NCI-H2227 (cell line): ENCODE measurements around the gene NSRP1.
"Not testable (repeated sequence)": the region's sequence is repeated elsewhere in the genome, so short reads cannot be mapped to it uniquely, and the experiment has no call there.

ENCODE experiments used
- DNase-seq: peaks from one replicate; lab custom pipeline; 2025; ENCODE audit not compliant: unreplicated experiment; lab: John Stamatoyannopoulos, UW

Gene NSRP1, protein sequence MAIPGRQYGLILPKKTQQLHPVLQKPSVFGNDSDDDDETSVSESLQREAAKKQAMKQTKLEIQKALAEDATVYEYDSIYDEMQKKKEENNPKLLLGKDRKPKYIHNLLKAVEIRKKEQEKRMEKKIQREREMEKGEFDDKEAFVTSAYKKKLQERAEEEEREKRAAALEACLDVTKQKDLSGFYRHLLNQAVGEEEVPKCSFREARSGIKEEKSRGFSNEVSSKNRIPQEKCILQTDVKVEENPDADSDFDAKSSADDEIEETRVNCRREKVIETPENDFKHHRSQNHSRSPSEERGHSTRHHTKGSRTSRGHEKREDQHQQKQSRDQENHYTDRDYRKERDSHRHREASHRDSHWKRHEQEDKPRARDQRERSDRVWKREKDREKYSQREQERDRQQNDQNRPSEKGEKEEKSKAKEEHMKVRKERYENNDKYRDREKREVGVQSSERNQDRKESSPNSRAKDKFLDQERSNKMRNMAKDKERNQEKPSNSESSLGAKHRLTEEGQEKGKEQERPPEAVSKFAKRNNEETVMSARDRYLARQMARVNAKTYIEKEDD

DNA sequence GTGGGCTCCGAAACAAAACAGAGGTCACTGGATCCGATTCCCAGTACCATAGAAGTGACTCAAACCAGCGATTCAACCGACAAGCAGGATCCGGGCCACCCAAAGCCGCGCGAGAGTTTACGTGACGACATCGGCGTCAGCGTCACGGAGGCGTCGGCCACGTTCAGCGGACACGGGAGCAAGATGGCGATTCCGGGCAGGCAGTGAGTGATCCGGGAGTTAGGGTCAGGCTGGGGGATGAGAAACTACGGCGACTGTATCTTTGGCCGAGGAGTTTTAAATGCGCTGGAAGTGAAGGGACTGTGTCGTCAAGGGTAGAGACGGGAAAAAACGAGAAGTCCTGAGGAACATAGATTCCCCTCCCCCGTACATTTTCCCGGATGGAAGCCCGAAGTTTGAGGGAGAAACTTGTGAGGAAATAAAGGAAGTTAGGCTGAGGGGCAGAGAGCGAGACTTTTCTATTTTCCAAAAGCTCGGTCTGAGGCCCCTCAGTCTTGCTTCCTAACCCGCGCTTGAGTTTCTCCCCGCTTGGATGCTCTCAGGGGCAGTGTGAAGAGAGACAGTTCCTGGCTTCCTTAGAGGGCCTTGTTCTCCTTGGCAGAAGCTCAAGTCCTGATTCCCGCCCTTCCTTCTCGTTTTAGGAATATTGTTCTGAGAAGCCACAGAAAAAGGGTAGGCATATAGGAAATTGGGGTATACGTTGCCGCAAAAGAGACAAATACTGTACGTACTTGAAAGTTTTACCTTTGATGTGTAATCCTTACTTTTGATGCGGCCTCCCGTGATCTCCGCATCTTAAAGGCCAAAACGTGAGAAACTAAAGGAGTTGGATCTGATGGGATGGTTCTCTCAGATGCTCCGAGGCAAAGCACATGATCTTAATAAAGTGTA, at the start of gene NSRP1:
TSS of gene NSRP1 (plus strand) at position 156 of the 891 bp plus-strand sequence. CDS start at position 184, 28 bp downstream.
- DNase-seq: peak; percentile 92

DNA sequence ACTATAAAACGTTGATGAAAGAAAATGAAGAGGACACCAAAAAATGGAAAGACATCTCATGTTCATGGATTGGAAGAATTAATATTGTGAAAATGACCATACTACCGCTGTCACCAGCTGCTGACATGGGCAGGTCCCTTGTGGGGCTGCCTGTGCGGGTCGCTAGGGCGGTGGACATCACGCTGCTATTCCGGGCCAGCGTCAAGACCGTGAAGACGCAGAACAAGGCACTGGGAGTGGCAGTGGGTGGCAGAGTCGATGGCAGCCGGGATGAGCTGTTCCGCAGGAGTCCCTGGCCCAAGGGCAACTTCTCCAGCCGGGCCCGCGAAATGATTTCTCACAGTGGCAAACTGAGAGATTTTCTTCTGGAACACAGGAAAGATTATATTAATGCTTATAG, 48.2 kb upstream of the NSRP1 start:
- DNase-seq: no peak

DNA sequence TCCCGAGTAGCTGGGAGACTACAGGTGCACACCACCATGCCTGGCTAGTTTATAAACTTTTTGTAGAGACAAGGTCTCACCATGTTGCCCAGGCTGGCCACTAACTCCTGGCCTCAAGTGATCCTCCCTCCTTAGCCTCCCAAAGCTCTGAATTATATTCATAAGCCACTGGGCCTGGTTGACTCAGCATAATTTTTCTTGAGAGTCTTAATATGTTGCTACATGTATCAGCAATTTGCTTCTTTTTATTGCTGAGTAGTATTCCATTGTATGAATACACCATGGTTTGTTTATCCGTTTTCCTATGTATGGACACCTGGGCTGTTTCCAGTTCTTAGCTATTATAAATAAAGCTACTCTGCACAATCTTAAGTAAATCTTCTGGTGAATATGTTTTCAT, 42.4 kb upstream of the NSRP1 start:
- DNase-seq: no peak

DNA sequence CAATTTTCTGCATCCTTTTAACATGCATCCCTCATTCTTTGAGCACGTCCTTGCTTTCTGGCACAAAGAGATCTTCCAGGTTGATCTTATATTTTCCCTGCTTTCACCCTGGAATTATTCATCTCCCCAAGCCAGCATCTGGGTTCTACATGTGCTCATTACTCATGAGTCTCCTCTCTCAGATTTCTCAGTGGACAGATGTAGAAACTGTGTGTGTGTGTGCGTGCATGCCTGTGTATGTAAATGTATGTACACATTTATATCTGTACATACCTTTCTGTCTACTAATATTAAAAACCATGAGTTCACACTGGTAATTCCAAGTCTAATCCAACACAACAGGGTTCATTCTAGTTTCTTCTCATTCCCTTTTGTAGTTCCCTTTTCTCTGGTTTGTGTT, 41.9 kb upstream of the NSRP1 start:
- DNase-seq: no peak

DNA sequence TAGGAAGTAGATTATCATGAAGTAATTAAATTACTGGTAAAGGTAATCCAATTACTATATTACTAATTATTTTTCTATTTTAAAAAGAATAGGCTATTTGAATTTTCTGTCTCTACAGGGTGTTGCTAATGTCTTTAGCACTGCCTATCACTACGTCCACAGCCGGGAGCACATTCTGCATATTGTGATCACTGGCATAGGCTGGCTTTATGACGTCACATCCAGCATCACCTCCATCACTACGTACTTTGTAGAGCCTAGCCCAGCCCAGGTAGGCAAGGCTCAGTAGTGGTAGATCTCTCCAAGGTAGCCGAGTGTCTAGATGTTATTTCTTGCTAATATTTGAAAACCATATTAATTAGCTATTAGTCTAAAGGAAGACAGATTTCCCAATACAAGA, 33.8 kb upstream of the NSRP1 start:
- DNase-seq: no peak

DNA sequence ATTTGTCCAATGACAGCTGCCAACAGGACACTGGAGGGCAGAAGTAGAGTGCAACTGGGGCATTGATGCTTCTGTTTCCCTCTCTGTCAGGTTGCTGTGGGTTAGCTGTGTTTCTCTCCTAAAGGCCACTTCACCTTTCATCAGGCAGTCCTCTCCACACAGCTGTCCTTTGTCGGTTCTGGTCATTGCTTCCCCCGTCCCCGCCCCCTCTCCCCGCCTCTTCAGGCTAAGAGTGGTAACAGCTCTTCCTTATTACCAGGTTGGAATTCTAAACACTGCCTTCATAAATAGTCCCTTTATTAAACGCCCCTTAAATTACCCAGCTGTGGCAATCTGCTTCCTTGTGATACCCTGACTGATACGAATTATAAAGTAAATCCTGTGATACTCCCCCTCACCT, 31.8 kb upstream of the NSRP1 start:
- DNase-seq: peak; percentile 61

DNA sequence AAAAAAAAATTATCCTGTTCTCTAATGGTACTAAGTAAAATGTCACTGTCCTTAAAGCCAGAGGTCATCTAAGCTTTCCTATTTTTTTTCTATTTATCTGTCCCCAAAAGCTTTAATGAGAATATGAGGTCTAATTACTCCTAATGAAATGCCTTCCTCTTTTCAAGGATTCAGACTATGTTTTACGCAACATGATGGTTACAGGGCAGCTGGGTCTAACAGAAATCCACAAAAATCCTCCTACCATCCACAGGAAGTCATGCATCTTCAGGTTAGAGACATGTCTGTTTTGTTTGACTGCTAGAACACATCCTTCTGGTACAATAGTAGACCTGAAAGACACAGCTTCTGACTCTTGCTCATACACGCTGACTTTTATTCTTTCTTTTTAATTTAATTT, 29.7 kb upstream of the NSRP1 start:
- DNase-seq: no peak

DNA sequence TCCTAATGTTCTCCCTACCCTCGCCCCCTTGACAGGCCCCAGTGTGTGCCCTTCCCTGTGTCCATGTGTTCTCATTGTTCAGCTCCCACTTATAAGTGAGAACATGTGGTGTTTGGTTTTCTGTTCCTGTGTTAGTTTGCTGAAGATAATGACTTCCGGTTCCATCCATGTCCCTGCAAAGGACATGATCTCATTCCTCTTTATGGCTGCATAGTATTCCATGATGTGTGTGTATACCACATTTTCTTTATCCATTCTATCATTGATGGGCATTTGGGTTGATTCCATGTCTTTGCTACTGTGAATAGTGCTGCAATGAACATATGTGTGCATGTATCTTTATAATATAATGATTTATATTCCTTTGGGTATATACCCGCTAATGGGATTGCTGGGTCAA, 29.2 kb upstream of the NSRP1 start:
- not testable (repeated sequence) for DNase-seq

DNA sequence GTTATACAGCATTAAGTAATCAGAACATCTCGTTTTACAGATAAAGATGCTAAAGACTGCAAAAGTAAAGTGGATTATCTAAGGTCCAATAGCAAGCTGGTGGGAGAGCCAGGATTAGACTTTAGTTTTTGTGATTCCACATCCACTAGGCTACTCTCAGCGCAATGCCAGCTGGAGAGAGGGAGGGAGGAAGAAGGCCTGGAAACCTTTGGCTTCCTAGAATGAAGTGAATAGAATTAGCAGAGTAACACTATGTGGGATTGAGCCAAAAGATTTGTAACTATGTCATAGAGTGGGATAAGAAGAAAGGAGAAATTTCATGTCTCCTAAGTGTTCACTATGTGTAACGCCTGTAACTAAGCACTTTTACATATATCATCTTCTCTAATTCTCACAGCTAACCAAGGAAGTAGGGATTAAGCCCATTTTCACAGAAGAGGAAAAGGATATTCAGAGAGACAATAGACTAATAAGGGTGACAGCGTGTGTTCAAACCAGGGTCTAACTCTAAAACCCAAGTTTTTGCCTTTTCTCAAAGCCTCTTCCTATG, 25.4 kb upstream of the NSRP1 start:
- DNase-seq: no peak

DNA sequence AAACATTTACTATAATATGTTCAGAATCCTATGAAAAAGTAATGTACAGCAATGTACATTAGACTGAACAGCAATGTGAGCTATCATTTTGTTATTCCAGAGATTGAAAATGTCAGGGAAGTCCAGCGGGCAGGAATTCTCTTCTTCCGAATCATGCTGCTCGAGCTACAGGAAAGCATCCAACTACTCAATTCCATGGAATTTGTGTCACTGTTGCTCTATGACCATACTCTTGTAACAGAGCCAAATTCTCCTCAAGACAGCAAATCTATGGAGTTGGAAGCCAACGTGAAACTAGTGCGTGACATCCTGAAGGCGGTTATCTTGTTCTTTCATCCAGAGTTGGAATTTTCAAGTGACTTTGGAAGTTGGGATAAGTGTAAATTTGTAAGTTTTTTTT, 24.8 kb upstream of the NSRP1 start:
- no peak for DNase-seq

DNA sequence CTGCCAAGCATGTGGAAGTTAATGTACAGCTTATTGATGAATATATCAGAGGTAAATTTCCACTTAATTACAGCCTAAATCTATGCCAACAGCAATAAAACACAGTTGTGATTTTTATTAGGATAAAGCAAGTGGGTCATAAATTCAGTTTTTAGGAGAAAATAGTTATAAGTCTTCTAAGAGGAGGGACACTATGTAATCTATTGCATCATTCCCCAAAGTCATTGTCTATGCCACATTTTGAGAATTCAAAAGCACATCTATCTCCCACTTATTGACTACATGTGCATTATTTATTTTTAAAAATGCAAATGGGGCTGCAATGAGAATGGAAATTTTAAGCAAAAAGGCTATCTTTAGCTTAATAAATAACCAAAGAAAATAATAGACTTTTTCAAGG, 23.7 kb upstream of the NSRP1 start:
- no peak for DNase-seq

DNA sequence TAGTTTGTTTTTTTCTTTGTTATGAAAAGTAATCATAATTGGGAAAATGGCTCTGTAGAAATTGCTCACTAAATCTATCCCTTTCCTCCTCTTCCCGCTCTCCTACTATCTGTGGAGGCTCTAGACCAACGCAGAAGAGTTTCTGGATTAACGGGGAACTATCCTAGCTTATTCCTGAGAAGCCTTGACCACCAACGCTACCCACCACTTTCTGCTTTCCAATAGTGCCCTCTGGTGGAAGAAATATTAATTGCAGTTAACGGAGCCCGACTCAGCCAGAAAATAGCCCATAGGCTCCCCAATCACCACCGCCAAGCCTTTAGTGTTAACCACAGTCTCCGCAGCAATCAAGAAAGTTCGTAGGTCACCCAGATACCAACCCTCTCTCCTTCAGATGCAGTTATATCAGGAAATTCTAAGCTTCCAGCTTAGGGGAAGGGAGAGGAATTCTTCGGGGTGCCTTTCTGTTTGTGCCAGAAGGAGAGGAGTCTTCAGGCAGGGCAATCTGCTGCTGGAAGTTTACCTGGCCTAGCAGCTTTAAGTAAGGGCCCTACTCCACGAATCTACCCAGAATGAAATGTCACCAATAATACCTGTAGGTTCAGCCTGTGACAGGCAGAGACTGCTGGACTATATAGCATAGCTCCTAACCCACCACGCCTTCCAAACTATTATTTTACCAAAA, 23.0 kb upstream of the NSRP1 start:
- DNase-seq: peak; percentile 71

DNA sequence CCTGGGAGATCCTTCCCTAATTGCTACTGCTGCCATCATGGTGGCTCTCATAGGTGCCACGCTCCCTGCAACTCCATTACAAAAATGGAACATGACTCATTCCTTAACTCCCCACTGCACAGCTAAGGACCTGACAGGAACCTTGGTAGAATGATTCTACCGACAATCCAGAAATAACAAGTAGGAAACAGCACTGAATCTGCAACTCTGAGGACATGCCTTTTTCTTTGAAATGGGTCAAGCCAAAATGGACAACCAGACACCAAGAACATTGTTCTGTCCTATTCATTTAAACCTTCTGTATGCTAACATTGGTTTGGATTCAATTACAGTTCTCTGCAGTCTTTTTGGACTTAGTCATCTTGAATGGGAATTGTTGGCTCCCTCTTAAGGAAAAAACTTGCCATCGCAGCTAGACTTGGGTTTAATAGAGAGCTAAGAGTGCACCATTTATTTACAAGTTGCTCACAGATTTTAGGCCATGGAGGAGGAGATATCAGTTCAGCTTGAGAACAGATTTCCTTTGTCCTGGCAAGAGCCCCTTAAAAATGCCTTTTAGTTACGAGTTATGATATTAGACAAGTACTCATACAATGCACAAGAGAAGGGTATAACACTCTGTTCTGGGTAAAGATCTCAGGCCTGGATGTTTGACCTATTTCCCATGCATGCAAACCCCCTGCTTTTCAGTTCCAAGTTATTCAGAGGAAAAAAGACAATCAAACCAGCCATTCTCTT, 20.9 kb upstream of the NSRP1 start:
- DNase-seq: peak; percentile 25

DNA sequence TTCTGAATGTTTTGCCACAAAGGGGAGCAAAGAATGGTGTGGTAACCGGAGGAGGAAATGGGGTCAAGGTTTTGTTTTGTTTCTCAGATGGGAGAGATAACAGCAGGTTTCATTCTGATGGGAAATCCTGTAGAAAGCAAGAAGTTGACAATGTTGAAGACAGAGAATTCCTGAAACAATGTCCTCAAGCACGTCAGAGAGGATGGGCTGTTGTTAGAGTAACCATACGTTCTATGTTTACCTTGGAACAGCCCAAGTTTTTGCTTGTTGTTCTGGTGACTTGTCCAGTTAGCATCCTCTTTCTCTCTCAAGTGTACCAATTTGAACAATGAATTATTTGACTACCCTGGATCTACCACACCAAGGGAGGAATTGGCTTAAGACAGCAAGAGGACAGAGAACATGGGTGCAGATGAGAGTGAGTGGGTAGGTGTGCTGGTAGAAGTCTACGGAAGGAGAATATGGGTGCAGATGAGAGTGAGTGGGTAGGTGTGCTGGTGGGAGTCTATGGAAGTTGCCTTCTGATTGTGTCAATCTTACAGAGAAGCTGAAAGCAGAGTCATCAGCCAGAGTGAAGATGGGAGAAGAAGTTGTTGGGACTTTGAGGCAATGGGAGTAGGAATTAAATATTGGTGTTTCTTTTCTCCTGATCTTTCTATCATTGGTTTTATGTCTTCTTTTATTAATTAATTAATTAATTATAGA, 14.8 kb upstream of the NSRP1 start:
- DNase-seq: no peak

DNA sequence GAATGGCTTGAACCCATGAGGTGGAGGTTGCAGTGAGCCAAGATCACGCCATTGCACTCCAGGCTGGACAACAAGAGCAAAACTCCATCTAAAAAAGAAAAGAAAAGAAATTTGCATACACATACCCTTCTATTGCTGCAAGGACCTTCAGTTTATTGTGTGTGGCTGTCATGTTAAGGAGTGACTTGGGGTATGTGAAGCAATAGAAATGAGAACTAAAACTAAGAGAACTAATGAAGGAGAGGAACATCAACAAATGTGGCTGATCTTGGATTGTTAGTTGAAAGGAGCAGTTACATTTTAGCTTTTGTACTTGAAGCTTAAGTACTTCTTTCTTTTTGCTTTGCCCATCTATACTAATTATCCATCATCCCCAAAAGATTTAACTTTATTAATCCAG, 12.7 kb upstream of the NSRP1 start:
- DNase-seq: no peak

DNA sequence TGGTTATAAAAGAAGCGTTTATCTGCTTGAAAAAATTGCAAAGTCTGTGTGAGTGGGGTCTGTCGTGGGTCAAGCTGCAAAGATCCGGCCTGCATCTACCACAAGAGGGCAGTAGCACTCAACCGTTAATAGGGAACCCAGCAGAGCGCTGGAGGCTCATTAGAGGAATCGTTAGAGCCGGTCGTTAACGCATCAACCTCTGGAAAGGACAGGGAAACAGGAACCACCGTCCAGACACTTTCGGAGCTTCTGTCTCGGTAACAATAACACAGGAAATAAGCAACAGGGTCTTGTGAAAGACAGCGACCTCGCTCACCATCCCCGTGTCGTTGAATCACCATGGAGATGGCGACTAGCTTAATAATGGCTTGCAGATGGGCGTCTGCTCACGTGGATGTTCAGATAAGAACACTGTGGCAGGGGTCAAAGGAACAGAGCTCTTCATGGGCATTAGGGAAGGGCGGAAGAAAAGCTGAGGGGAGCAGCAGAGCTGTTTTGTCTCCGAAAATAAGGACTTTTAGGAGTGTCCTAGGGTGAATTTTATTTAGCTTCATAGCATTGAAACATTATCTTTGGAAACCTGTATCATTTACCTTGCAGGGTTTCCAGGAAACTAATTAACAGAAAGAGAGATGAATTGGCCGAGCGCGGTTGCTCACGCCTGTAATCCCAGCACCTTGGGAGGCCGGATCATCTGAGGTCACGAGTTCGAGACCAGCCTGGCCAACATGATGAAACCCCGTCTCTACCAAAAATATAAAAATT, 11.9 kb upstream of the NSRP1 start:
- DNase-seq: peak; percentile 95

DNA sequence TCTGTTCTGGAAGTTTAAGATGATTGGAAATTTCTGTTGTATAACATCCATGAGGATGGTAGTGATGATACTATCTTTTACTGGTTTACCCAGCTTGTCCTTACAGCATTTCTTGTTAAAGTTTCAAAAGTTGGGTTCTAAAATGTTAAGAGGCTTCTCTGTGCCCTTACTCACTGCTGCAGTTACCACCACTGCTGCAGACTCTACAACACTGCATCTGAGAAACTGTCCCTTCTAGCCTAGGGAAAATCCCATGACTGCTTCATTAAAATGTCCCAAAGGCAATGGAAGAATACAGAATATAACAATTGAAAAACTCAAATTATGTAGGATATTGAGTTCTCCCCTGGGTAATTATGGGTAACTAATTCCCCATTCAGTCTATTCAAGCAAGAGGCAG, 3.8 kb upstream of the NSRP1 start:
- DNase-seq: no peak

DNA sequence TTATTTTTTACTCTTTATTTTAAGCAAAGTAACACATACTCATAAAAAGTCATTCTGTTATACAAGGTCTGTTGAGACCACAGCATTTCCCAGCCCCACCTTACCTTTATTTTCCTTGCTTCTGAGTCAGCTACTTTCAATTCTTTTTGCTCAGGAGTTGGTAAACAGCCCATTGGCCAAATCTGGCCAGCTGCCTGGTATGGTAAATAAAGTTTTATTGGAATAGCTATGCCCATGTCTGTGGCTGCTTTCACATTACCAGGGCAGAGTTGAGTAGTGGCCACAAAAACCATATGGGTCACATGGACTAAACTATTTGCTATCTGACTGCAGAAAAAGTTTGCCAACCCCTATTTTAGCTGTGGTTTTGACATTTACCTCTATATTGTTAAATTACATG, 3.4 kb upstream of the NSRP1 start:
- no peak for DNase-seq

DNA sequence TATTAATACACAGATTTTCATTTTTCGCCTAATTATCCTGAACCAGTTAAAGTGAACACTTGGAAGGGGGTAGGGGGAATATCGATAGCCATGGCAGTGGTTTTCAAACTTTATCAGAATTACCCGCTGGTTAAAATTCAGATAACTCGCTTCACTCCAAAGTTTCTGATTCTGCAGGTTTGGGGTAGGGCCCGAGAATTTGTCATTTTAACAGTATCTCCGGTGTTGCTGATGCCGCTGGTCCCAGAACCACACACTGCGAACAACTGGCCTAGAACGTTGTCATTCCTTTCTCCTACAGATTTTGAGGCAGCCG, 313 bp upstream of the NSRP1 start:
- DNase-seq: no peak
